ENCODE data around the gene AHI1. TPM values are rescaled to one million over a fixed set of nuclear protein-coding genes. Genes with fewer than 3 reads are reported as not detected.

Gene AHI1
- total RNA-seq, 1 experiment from 2014 or later = 12.4 TPM

DNA sequence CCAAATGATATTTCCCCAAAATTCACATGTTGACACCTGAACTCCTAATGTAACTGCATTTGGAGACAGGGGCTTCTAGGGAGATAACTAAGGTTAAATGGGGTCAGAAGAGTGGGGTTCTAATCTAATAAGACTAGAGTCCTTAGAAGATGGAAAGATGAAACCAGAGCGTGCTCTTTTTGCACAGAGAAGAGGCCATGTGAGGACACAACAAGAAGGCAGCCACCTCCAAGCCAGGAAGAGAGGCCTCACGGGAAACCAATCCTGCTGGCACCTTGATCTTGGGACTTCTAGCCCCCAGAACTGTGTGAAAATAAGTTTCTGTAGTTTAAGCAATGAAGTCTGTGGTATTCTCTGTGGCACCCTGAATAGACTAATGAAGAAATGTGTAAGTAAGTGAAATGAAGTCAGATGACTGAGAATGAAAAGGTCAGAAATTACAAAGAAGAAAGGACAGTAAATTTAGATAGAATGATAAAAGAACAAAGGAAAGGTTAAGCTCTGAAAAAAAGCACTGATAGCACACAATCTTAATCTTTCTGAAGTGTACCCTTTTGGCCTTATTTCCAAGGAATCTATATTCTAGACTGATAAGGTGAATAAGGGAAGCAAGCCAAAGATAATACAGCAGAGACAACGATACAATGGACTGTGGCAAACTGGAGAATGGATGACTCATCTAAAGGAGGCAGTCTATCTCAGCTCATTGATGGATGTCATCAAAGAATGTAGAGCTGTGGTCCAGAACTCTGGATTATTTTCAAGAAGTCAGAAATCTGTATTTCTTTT lies 206.1 kb downstream of the AHI1 start:
- no peaks in the 10 kb centered on the region for H3K27me3 ChIP-seq (replicated peaks)
- peaks cover 4% of the 10 kb centered on the region; the same call in 1 of the 2 replicates for H3K4me1 ChIP-seq (replicated peaks)
- DNase-seq (ENCODE audit: low read depth in 1 of 2, low spot score in 2 of 2) = peak in 1 of 2 experiments; percentile 5
- no peak overlapping the region for H3K4me3 ChIP-seq
- H3K9me3 ChIP-seq (replicated peaks) = no peaks in the 10 kb centered on the region
- peaks cover 4% of the 10 kb centered on the region; the same call in 1 of the 2 replicates for H3K36me3 ChIP-seq
- no peak overlapping the region for H3K27ac ChIP-seq

DNA sequence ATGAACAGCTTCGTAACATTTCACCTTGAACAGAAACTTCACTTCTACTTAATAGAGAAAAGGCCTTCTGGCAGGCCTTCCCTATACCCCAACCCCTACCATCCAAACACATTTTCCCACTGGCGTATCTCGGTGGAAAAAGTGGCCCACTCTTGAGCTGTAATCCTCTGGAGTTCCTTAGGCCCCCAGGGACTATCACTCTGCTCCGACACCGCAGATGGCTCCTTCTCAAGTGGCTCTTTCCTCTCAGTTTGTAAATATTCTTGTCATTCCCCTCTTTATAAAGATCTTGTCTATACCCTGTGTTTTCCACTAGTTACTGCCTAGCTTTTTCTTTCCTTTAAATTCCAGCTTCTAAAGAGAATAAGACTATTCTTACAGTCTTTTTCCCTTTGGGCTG lies 207.7 kb downstream of the AHI1 start:
- Histone ChIP-seq H3K36me3 (peaks cover 4% of the 10 kb centered on the region; the same call in 1 of the 2 replicates), H3K27ac (no peak overlapping the region), H3K4me1 (replicated peaks) (peaks cover 4% of the 10 kb centered on the region; the same call in 1 of the 2 replicates), H3K27me3 (replicated peaks) (no peaks in the 10 kb centered on the region), H3K9me3 (replicated peaks) (no peaks in the 10 kb centered on the region), H3K4me3 (no peak overlapping the region)
- no peak for DNase-seq (ENCODE audit: low read depth in 1 of 2, low spot score in 2 of 2)

DNA sequence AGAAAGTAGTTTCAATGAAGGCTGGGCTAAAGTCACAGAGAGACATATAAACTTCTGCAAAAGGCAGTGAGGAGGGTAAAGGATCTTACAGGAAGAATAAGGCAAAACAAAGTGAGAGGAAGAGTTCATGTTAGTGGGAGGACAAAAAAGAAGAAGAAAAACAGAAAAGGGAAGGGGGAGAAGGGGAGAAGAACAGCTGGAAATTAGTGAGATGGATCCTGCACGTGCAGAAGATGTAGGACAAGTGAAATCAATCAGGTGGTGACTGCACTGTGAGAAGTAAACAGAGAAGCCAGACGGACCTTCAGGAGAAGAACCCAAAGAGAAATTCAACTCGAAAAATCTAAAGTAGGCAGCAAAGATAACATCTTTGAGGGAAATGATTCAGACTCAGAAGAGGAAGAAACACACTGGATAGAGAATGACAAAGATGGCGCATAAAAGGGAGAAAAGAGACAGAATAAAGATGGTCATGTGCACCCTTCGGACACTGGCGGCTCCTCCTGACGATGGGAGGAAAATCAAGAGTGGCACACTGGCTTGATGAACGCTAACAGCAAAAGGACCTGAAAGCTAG lies 210.5 kb downstream of the AHI1 start:
- peaks cover 4% of the 10 kb centered on the region; the same call in 1 of the 2 replicates for H3K4me1 ChIP-seq (replicated peaks)
- H3K9me3 ChIP-seq (replicated peaks) = no peaks in the 10 kb centered on the region
- no peaks in the 10 kb centered on the region for H3K27me3 ChIP-seq (replicated peaks)
- no peak overlapping the region for H3K4me3 ChIP-seq
- H3K27ac ChIP-seq = no peak overlapping the region
- DNase-seq (ENCODE audit: low read depth in 1 of 2, low spot score in 2 of 2) = no peak
- peaks cover 4% of the 10 kb centered on the region; the same call in 1 of the 2 replicates for H3K36me3 ChIP-seq

DNA sequence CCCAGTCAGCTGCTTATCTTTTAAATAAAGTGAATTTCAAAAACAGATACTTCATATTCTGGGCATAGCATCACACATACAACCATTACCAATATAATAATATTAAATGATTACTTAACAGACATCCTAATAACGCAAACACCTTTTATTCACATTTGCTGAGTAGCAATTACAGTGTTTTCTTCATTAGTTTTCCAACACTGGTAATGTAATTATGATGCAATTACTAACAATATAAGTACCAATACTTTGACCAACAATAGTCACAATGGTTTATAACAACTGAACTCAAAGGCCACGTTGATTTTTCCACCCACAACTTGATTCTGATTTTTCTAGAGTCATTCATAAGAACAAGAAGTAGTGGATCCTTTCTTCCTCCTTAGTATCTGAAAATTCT lies 212.4 kb downstream of the AHI1 start:
- Histone ChIP-seq H3K9me3 (replicated peaks) (no peaks in the 10 kb centered on the region), H3K27ac (no peak overlapping the region), H3K27me3 (replicated peaks) (no peaks in the 10 kb centered on the region; the same call in 1 of the 2 replicates), H3K36me3 (peaks cover under 1% of the 10 kb centered on the region; the same call in 1 of the 2 replicates), H3K4me3 (no peak overlapping the region), H3K4me1 (replicated peaks) (no peaks in the 10 kb centered on the region)
- no peak for DNase-seq (ENCODE audit: low read depth in 1 of 2, low spot score in 2 of 2)

DNA sequence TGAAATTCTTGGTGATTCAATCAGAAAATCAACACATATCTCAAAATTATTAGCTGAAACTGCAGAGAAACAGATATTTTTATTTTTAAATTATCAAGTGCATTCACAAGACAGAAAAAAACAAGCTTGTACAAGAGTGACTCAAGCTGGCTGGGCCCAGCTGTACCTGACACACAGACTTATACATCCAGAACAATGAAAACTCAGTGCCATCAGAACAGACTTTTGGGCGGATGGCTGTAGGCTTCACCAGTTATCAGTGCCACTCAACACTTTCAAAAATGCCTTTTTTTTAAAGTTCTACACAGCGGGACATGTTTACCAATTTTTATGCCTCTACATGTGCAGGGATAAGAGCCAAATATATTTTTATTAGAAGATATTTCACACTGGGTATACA lies 213.6 kb downstream of the AHI1 start:
- Histone ChIP-seq H3K4me3 (no peak overlapping the region), H3K4me1 (replicated peaks) (no peaks in the 10 kb centered on the region), H3K9me3 (replicated peaks) (no peaks in the 10 kb centered on the region), H3K27me3 (replicated peaks) (no peaks in the 10 kb centered on the region; the same call in 1 of the 2 replicates), H3K36me3 (no peaks in the 10 kb centered on the region; the same call in 1 of the 2 replicates), H3K27ac (no peak overlapping the region)
- DNase-seq (ENCODE audit: low read depth in 1 of 2, low spot score in 2 of 2) = no peak

DNA sequence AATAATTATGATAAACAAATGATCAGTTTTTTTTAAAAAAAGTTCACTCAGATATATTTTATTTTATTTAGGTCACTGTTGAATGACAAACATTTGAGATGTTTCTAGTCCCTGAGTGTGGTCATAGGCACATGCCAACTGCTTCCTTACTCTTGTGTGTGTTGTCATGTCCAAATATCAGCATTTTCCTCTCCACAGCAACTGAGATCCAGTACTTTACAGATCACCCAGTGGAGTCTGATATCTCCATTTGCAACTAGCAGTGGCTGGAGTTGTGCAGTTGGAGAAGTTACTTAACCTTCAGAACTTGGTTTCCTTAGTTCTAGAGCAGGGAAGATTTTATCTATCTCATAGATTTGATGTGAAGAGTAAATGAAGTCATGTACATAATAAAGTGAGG lies 215.1 kb downstream of the AHI1 start:
- Histone ChIP-seq H3K4me1 (replicated peaks) (no peaks in the 10 kb centered on the region), H3K27ac (no peak overlapping the region), H3K36me3 (no peaks in the 10 kb centered on the region), H3K4me3 (no peak overlapping the region), H3K27me3 (replicated peaks) (no peaks in the 10 kb centered on the region; the same call in 1 of the 2 replicates), H3K9me3 (replicated peaks) (no peaks in the 10 kb centered on the region)
- no peak for DNase-seq (ENCODE audit: low read depth in 1 of 2, low spot score in 2 of 2)

DNA sequence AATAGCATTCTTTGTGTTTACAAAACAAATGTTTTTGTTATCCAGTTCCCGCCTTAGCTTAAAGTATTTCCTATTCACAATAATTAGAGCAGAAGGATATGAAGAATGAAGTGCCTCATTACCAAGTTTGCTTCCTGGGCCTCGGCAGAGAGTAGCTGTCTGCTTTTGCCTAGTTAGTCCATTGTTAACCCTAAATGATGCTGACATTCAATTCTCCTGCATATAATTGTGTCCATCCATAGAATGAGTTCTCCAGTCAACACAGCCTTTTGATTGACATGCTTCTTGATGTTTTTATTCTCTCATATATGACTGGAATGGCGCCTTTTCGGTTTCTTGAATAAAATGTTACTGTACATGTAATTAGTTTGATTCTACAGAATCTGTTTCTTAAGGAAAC lies 215.6 kb downstream of the AHI1 start:
- H3K4me3 ChIP-seq = no peak overlapping the region
- H3K4me1 ChIP-seq (replicated peaks) = no peaks in the 10 kb centered on the region
- no peak overlapping the region for H3K27ac ChIP-seq
- H3K27me3 ChIP-seq (replicated peaks) = no peaks in the 10 kb centered on the region; the same call in 1 of the 2 replicates
- DNase-seq (ENCODE audit: low read depth in 1 of 2, low spot score in 2 of 2) = no peak
- no peaks in the 10 kb centered on the region for H3K9me3 ChIP-seq (replicated peaks)
- no peaks in the 10 kb centered on the region for H3K36me3 ChIP-seq

DNA sequence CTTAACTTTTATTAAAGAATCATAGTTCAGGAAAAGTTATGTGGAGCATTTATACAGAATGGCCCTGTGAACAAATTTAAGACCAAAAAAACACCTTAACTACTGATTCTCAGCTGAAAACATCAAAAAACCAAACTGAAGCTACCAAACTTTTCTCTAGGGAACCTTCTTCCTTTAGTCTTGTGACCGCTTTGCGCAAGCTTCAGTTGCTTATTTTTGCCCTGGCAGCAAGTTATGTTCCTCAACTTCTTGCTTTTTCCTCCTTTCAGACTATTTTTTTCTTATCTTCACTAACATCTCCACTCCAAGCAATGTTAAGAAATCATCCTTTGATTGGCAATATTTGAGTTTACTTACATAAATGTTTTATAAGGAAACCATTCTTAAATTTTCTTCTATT lies 216.3 kb downstream of the AHI1 start:
- H3K27me3 ChIP-seq (replicated peaks) = no peaks in the 10 kb centered on the region; the same call in 1 of the 2 replicates
- no peaks in the 10 kb centered on the region for H3K9me3 ChIP-seq (replicated peaks)
- no peaks in the 10 kb centered on the region for H3K4me1 ChIP-seq (replicated peaks)
- no peak overlapping the region for H3K27ac ChIP-seq
- no peak for DNase-seq (ENCODE audit: low read depth in 1 of 2, low spot score in 2 of 2)
- no peak overlapping the region for H3K4me3 ChIP-seq
- no peaks in the 10 kb centered on the region for H3K36me3 ChIP-seq

DNA sequence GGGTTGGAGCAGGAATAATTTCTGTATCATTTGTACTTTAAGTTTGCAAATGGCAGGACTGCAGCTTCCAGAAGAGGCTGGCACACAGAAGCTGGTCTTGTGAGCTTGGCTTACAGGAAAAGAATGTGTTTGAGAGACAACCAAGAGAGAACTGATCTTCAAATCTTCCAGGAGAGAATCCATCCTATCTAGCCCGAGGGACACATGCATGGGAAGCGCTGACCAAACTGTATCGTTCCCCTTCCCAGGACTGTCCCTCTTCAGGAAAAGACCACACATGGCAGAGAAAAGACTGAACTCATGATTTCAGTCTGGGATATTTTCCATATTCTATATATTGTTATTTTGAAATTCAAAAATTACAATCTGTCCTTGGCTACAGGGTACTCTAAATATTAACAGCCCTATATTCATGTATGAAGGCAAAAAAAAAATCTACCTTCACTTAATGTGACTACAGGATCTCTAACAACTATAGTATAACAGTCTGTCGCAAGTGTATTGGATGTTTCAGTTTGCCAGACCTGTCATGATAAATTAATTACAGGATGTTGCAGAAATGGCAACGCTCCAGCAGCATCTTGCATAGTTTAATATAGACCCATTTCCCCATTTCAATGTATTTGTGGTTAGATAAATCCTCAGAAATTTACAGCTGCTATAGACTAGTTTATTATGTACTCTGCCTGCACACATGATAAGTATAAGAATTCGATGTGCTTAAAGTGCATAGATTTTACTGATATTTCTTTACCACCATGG lies 217.0 kb downstream of the AHI1 start:
- H3K4me3 ChIP-seq = no peak overlapping the region
- H3K27ac ChIP-seq = no peak overlapping the region
- H3K27me3 ChIP-seq (replicated peaks) = no peaks in the 10 kb centered on the region; the same call in 1 of the 2 replicates
- no peaks in the 10 kb centered on the region for H3K4me1 ChIP-seq (replicated peaks)
- H3K36me3 ChIP-seq = no peaks in the 10 kb centered on the region
- no peak for DNase-seq (ENCODE audit: low read depth in 1 of 2, low spot score in 2 of 2)
- H3K9me3 ChIP-seq (replicated peaks) = no peaks in the 10 kb centered on the region

DNA sequence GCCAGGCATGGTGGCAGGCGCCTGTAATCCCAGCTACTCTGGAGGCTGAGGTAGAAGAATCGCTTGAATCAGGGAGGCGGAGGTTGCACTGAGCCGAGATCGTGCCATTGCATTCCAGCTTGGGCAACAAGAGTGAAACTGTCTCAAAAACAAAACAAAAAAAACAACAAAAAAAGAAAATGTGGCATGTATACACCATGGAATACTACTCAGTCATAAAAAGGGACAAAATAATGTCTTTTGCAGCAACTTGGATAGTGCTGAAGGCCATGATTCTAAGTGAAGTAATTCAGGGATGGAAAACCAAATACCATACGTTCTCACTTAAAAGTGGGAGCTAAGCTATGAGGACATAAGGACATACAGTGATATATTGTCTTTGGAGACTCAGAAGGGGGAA lies 220.1 kb downstream of the AHI1 start:
- Histone ChIP-seq H3K27me3 (replicated peaks) (peaks cover 2% of the 10 kb centered on the region), H3K4me1 (replicated peaks) (no peaks in the 10 kb centered on the region), H3K36me3 (no peaks in the 10 kb centered on the region), H3K9me3 (replicated peaks) (no peaks in the 10 kb centered on the region), H3K4me3 (no peak overlapping the region), H3K27ac (no peak overlapping the region)
- no peak for DNase-seq (ENCODE audit: low read depth in 1 of 2, low spot score in 2 of 2)

DNA sequence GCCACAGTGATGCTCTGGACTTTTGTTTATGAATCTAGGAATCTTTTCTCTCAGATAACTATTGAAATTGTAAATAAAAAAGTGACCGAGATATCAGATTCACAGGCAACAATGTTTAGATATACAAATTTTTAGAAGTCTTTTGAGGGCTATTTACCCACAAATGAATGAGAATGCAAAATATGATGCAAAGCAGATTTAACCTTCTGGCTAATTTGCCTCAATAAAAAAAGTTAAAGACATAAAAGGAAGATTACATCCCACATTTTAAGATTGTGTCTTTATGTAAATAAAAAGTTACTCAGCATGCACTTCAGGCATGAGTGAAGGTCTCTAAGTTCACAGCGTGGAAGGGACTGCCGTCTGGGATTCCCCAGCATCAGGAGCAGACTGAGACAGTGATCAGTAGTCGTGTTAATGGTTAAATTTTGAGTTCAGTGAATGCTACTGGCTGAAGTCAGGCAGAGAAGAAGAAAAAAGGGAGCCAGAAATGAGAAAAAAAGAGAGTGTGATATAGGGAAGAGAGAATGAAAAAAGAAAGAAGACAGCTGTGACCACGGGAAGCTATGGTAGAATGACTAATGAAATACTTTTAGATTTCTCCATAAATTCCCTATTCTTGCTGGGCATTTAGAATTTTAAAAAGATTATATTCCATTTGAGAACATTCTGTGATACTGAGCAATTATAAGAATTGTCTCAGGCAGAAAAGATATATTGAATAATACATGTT lies 222.8 kb downstream of the AHI1 start:
- H3K9me3 ChIP-seq (replicated peaks) = no peaks in the 10 kb centered on the region
- no peaks in the 10 kb centered on the region for H3K4me1 ChIP-seq (replicated peaks)
- H3K27me3 ChIP-seq (replicated peaks) = peaks cover 2% of the 10 kb centered on the region
- H3K36me3 ChIP-seq = no peaks in the 10 kb centered on the region
- H3K27ac ChIP-seq = no peak overlapping the region
- no peak for DNase-seq (ENCODE audit: low read depth in 1 of 2, low spot score in 2 of 2)
- no peak overlapping the region for H3K4me3 ChIP-seq

DNA sequence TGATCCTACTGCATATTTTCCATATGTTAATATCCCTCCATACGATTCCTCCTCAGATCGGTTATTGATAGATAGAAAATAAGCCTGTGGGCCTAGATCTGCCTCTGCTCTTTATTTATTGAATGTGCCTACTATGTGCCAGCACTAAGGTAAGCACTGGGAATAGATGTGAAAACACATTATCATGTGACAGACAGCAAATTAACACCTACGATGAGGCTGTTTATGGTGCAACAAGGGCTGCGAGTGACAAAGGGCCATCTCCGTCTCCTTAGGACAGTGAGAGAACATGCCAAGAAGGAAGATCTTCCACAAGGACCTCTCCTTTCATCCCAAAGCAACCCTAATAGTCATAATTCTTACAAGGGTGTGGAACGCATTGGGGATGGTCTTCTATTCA lies 225.9 kb downstream of the AHI1 start:
- no peaks in the 10 kb centered on the region for H3K9me3 ChIP-seq (replicated peaks)

More for the DNA sequence above, 225.9 kb downstream of the AHI1 start:
- H3K27me3 ChIP-seq (replicated peaks) = peaks cover 2% of the 10 kb centered on the region
- no peak overlapping the region for H3K4me3 ChIP-seq
- no peak for DNase-seq (ENCODE audit: low read depth in 1 of 2, low spot score in 2 of 2)
- no peak overlapping the region for H3K27ac ChIP-seq
- no peaks in the 10 kb centered on the region for H3K36me3 ChIP-seq
- no peaks in the 10 kb centered on the region for H3K4me1 ChIP-seq (replicated peaks)
